Kidney capillary endothelial cell (primary cell): ENCODE results near the gene POLR2C.

Experiments
- DNase-seq: peaks from one replicate; pipeline ENCODE4 v3.0.0-alpha.2; 2018; ENCODE audit warnings: low spot score

The POLR2C gene

GRCh38 chr16:57504001-57504400, 41.5 kb downstream of the POLR2C start:
- DNase-seq: no peak

- DNase-seq: no peak
Measured at GRCh38 chr16:57504491-57504890, 42.0 kb downstream of the POLR2C start.

GRCh38 chr16:57505169-57505568, 42.7 kb downstream of the POLR2C start:
- DNase-seq: no peak

GRCh38 chr16:57507136-57508034, 44.9 kb downstream of the POLR2C start:
- DNase-seq: no peak

GRCh38 chr16:57508035-57508425, 45.6 kb downstream of the POLR2C start:
- DNase-seq: no peak

- no peak for DNase-seq
Measured at GRCh38 chr16:57509231-57509923, 46.9 kb downstream of the POLR2C start.

- no peak for DNase-seq
Measured at GRCh38 chr16:57510016-57510871, 47.8 kb downstream of the POLR2C start.

- DNase-seq: no peak
Measured at GRCh38 chr16:57512296-57513001, 50.0 kb downstream of the POLR2C start.

- no peak for DNase-seq
Measured at GRCh38 chr16:57513371-57514102, 51.1 kb downstream of the POLR2C start.

- no peak for DNase-seq
Measured at GRCh38 chr16:57514371-57514770, 51.9 kb downstream of the POLR2C start.

- peak; percentile 58 for DNase-seq
Measured at GRCh38 chr16:57514791-57515600, 52.5 kb downstream of the POLR2C start.

- DNase-seq: no peak
Measured at GRCh38 chr16:57516176-57516725, 53.8 kb downstream of the POLR2C start.

GRCh38 chr16:57516773-57517172, 54.3 kb downstream of the POLR2C start:
- no peak for DNase-seq

- no peak for DNase-seq
Measured at GRCh38 chr16:57517397-57518367, 55.2 kb downstream of the POLR2C start.

GRCh38 chr16:57518520-57518919, 56.0 kb downstream of the POLR2C start:
- DNase-seq: no peak

GRCh38 chr16:57518922-57519321, 56.4 kb downstream of the POLR2C start:
- no peak for DNase-seq

GRCh38 chr16:57519796-57520360, 57.4 kb downstream of the POLR2C start:
- DNase-seq: peak; percentile 64
